HepG2 (cell line): Measurements from ENCODE around the gene DALRD3. TPM values are rescaled to one million over a fixed set of nuclear protein-coding genes. Genes with fewer than 3 reads are reported as not detected.

Experiments used
- AHDC1 ChIP-seq: sonication (generic); formaldehyde crosslinking; IDR thresholded peaks from 2 replicates; pipeline ENCODE4 v1.5.1; 2020; ENCODE audit warnings: mild to moderate bottlenecking, missing genetic modification reagents, borderline replicate concordance
- CENPBD1 ChIP-seq: sonication (generic); formaldehyde crosslinking; IDR thresholded peaks from 2 replicates; pipeline ENCODE4 v1.8.0; 2022; ENCODE audit warnings: missing genetic modification reagents, low read depth, mild to moderate bottlenecking, borderline replicate concordance
- DZIP1 ChIP-seq: sonication (generic); formaldehyde crosslinking; IDR thresholded peaks from 2 replicates; pipeline ENCODE4 v1.5.0; 2020; ENCODE audit warnings: mild to moderate bottlenecking, missing genetic modification reagents
- HNRNPL ChIP-seq: fragments of 200-400 bp; formaldehyde crosslinking; IDR thresholded peaks from 2 replicates; pipeline ENCODE4 v1.6.1; 2017; ENCODE audit warnings: mild to moderate bottlenecking, low read depth, low read length
- KDM4B ChIP-seq: sonication (generic); formaldehyde crosslinking; IDR thresholded peaks from 2 replicates; pipeline ENCODE4 v1.4.0; 2020; ENCODE audit warnings: missing genetic modification reagents
- MXD3 ChIP-seq: IDR thresholded peaks from 2 replicates; pipeline ENCODE4 v1.6.1; 2016; ENCODE audit warnings: mild to moderate bottlenecking, missing biosample characterization, missing genetic modification reagents
- NCOA2 ChIP-seq: sonication (generic); formaldehyde crosslinking; IDR thresholded peaks from 2 replicates; pipeline ENCODE4 v1.8.0; 2022; ENCODE audit warnings: inconsistent platforms
- NR2F1 ChIP-seq, 2 experiments: fragments of 450-650 bp in 1 of 2; formaldehyde crosslinking in 1 of 2; IDR thresholded peaks; 2 replicates each; pipeline versions ENCODE4 v1.5.0 to v1.6.1; 2016 to 2020; ENCODE audit warnings: mild to moderate bottlenecking in 1 of 2, missing compliant biosample characterization in 1 of 2, missing genetic modification reagents in 1 of 2, moderate library complexity in 1 of 2
- PAF1 ChIP-seq: IDR thresholded peaks from 2 replicates; pipeline ENCODE4 v1.6.1; 2016; ENCODE audit warnings: missing genetic modification reagents, missing compliant biosample characterization
- PLRG1 ChIP-seq: fragments of 450-650 bp; conservative IDR thresholded peaks from 2 replicates; pipeline ENCODE4 v1.6.1; 2016
- ZBTB43 ChIP-seq: sonication (generic); formaldehyde crosslinking; conservative IDR thresholded peaks from 2 replicates; pipeline ENCODE4 v1.4.0; 2020; ENCODE audit warnings: missing genetic modification reagents
- ZMAT5 ChIP-seq: sonication (generic); formaldehyde crosslinking; IDR thresholded peaks from 2 replicates; pipeline ENCODE4 v1.5.0; 2020; ENCODE audit warnings: mild to moderate bottlenecking, low read depth, missing genetic modification reagents, borderline replicate concordance
- ZNF256 ChIP-seq: sonication (generic); formaldehyde crosslinking; conservative IDR thresholded peaks from 2 replicates; pipeline ENCODE4 v1.4.0; 2020; ENCODE audit warnings: missing genetic modification reagents
- ZNF362 ChIP-seq: sonication (generic); formaldehyde crosslinking; IDR thresholded peaks from 2 replicates; pipeline ENCODE4 v1.4.0; 2020; ENCODE audit warnings: missing genetic modification reagents, mild to moderate bottlenecking, borderline replicate concordance
- ZNF451 ChIP-seq: sonication (generic); formaldehyde crosslinking; IDR thresholded peaks from 2 replicates; pipeline ENCODE4 v1.5.0; 2020; ENCODE audit warnings: mild to moderate bottlenecking, missing genetic modification reagents
- ZNF572 ChIP-seq: sonication (generic); formaldehyde crosslinking; IDR thresholded peaks from 2 replicates; pipeline ENCODE4 v1.5.1; 2020; ENCODE audit warnings: mild to moderate bottlenecking, missing genetic modification reagents
- polyA plus RNA-seq, 8 experiments: library from polyadenylated mRNA; depleted of rRNA in 3 of 8; stranded (reverse) in 7 of 8; unstranded in 1 of 8; fragments of >200 nt; fragmentation: Illumina TruSeq in 4 of 8; extraction: Trizol in 4 of 8; gene quantifications; 2 replicates each; pipeline versions ENCODE4 v1.2.1 to v1.2.3, GENCODE V29; 2011 to 2016; ENCODE audit warnings: low read depth in 4 of 8, missing spikeins in 1 of 8, mixed read lengths in 1 of 8; ENCODE audit not compliant: insufficient read depth in 1 of 8
- total RNA-seq, 5 experiments: library from RNA; depleted of rRNA; stranded (reverse); fragments of >200 nt; fragmentation: Illumina TruSeq; extraction: Trizol; gene quantifications; 2 replicates each; pipeline ENCODE4 v1.2.3, GENCODE V29; 2016; ENCODE audit warnings: low read depth in 1 of 5

DALRD3 gene
- total and polyA plus RNA-seq, 2 of the 13 experiments (the other 11 are each of a cell fraction or from before 2014, with no cell fraction given) = 19.9 to 36.5 TPM

- TF ChIP-seq AHDC1 (no peak), ZNF572 (CRISPR knock-in tag) (no peak), NR2F1 (CRISPR knock-in tag; IDR thresholded peaks at IDR 0.05) (no peak), ZNF362 (no peak), KDM4B (CRISPR knock-in tag) (no peak), ZNF451 (CRISPR knock-in tag) (no peak), ZNF256 (CRISPR knock-in tag) (peak; percentile 66; the same call in 1 of the 2 replicates), PLRG1 (no peak), PAF1 (no peak), NCOA2 (0 out of 2 replicates have a peak, but pooled peaks have one; percentile 21), CENPBD1 (no peak), ZBTB43 (CRISPR knock-in tag) (peak; percentile 73), HNRNPL (peak; percentile 17; the same call in 1 of the 2 replicates), DZIP1 (CRISPR knock-in tag) (no peak), MXD3 (CRISPR knock-in tag) (peak; percentile 82), ZMAT5 (CRISPR knock-in tag) (no peak)
Measured at GRCh38 chr3:49021813-49022687, 3.7 kb upstream of the DALRD3 start, which contains the start of gene NDUFAF3 (continued).
